K562 (cell line): Measurements from ENCODE around the gene MGAT4B. TPM values are rescaled to one million over a fixed set of nuclear protein-coding genes. Genes with fewer than 3 reads are reported as not detected.

Experiments used
- ATAC-seq: fragments of 200-7000 bp; cut with Tn5 transposase; 3 replicates; pipeline ENCODE4 v1.9.1; 2020; ENCODE audit warnings: moderate library complexity
- BruUV-seq: library from RNA; stranded (reverse); fragments of 400-500 nt; replicated peaks from 2 replicates; lab custom pipeline; 2021; lab: Mats Ljungman, UMichigan
- CTCF ChIA-PET: fragments of 300-600 bp; formaldehyde crosslinking; extraction: SDS; loops from one replicate; lab custom pipeline; 2021; ENCODE audit warnings: low intra/inter-chr PET ratio; lab: Yijun Ruan, JAX
- POLR2A ChIA-PET: fragments of 300-600, 350-650 bp; sonication (Branson Sonifier 250); formaldehyde crosslinking; extraction: SDS; loops from one replicate; lab custom pipeline; 2021; ENCODE audit warnings: antibody characterized with exemption, inconsistent platforms; lab: Yijun Ruan, JAX
- DNase-seq, 4 experiments: peaks; one replicate each; pipeline versions ENCODE4 v3.0.0 to v3.0.0-alpha.2; 2011 to 2018; ENCODE audit warnings: low spot score in 3 of 4, mixed read lengths in 3 of 4; ENCODE audit errors: extremely low read depth in 1 of 4
- FAIRE-seq: peaks from 2 replicates; lab custom pipeline; 2011; peaks lifted over from hg19 to GRCh38; lab: Jason Lieb, UNC
- H2AFZ ChIP-seq: 2 replicates; pipeline ENCODE4 v1.6.0; 2011; ENCODE audit warnings: low read depth, low read length, control low read depth, inconsistent platforms
- H3K27ac ChIP-seq: fragments of 200-600 bp; 3 replicates; pipeline ENCODE4 v1.8.0; 2011; ENCODE audit warnings: low read depth, mild to moderate bottlenecking, control low read depth, inconsistent platforms, low read length, moderate library complexity, mixed read lengths; ENCODE audit errors: extremely low read depth
- H3K27me3 ChIP-seq, 2 experiments: fragments of 300-600 bp in 1 of 2; 2 replicates in 1 of 2; 3 replicates in 1 of 2; pipeline versions ENCODE4 v1.6.0 to v1.8.0; 2011; ENCODE audit warnings: inconsistent platforms in 2 of 2, low read length in 2 of 2, mild to moderate bottlenecking in 1 of 2, mixed read lengths in 1 of 2, moderate library complexity in 1 of 2; ENCODE audit not compliant: control insufficient read depth in 2 of 2, insufficient read depth in 2 of 2
- H3K36me3 ChIP-seq: fragments of 300-600 bp; 3 replicates; pipeline ENCODE4 v1.8.0; 2011; ENCODE audit warnings: mild to moderate bottlenecking, low read length, inconsistent platforms; ENCODE audit not compliant: control insufficient read depth, insufficient read depth
- H3K4me1 ChIP-seq, 2 experiments: fragments of 200-600 bp in 1 of 2; replicated peaks in 1 of 2; 2 replicates in 1 of 2; 3 replicates in 1 of 2; pipeline versions ENCODE4 v1.5.1 to v1.8.0; 2011; ENCODE audit warnings: inconsistent platforms in 2 of 2, low read length in 2 of 2, mild to moderate bottlenecking in 1 of 2, mixed read lengths in 1 of 2, moderate library complexity in 1 of 2; ENCODE audit not compliant: control insufficient read depth in 2 of 2, insufficient read depth in 2 of 2
- H3K4me2 ChIP-seq: 2 replicates; pipeline ENCODE4 v1.6.1; 2011; ENCODE audit warnings: low read length, control low read depth, inconsistent platforms, mixed read lengths; ENCODE audit not compliant: insufficient read depth
- H3K4me3 ChIP-seq: fragments of 200-600 bp; sonication (generic), shearing (Covaris generic); 2 replicates; pipeline ENCODE4 v1.5.1; 2016; ENCODE audit warnings: control low read depth, inconsistent platforms
- H3K79me2 ChIP-seq: fragments of 200-600 bp; 3 replicates; pipeline ENCODE4 v1.8.0; 2011; ENCODE audit warnings: low read length, inconsistent platforms; ENCODE audit not compliant: control insufficient read depth, insufficient read depth
- H3K9ac ChIP-seq, 2 experiments: 2 replicates each; pipeline versions ENCODE4 v1.6.0 to v1.6.1; 2011; ENCODE audit warnings: low read depth in 2 of 2, low read length in 2 of 2, control low read depth in 1 of 2, inconsistent platforms in 1 of 2, mild to moderate bottlenecking in 1 of 2, mixed read lengths in 1 of 2; ENCODE audit not compliant: insufficient read depth in 1 of 2
- H3K9me1 ChIP-seq: one replicate; pipeline ENCODE4 v1.6.0; 2011; ENCODE audit warnings: inconsistent platforms, mild to moderate bottlenecking, low read length, moderate library complexity; ENCODE audit not compliant: control insufficient read depth, insufficient read depth
- H3K9me3 ChIP-seq: replicated peaks from 2 replicates; pipeline ENCODE4 v1.5.1; 2011; ENCODE audit warnings: low read depth, low read length, inconsistent platforms; ENCODE audit not compliant: control insufficient read depth, insufficient read depth
- H4K20me1 ChIP-seq: replicated peaks from 2 replicates; pipeline ENCODE4 v1.6.1; 2011; ENCODE audit warnings: low read length, inconsistent platforms, mixed read lengths; ENCODE audit not compliant: control insufficient read depth, insufficient read depth
- CEBPG ChIP-seq, 3 experiments: fragments of 200-800 bp in 1 of 3; sonication (Bioruptor generic) in 1 of 3; sonication (generic) in 1 of 3; formaldehyde crosslinking in 1 of 3; IDR thresholded peaks in 2 of 3; conservative IDR thresholded peaks in 1 of 3; 2 replicates each; pipeline versions ENCODE4 v1.6.1 to v1.8.0; 2016 to 2022; ENCODE audit warnings: missing compliant biosample characterization in 2 of 3, missing genetic modification characterization in 2 of 3, mild to moderate bottlenecking in 1 of 3, missing genetic modification reagents in 1 of 3
- PHB ChIP-seq: fragments of 250-450 bp; sonication (Bioruptor Pico); IDR thresholded peaks from 2 replicates; pipeline ENCODE4 v1.5.0; 2021
- POLR2G ChIP-seq: fragments of 200-400 bp; formaldehyde crosslinking; IDR thresholded peaks from 2 replicates; pipeline ENCODE4 v1.6.1; 2017; ENCODE audit warnings: low read depth, mild to moderate bottlenecking, antibody characterized with exemption, low read length, moderate library complexity
- RBM22 ChIP-seq: fragments of 200-400 bp; formaldehyde crosslinking; IDR thresholded peaks from 2 replicates; pipeline ENCODE4 v1.6.1; 2018; ENCODE audit warnings: low read length, low read depth; ENCODE audit not compliant: poor library complexity, severe bottlenecking
- ZFP1 ChIP-seq: fragments of 450-650 bp; formaldehyde crosslinking; IDR thresholded peaks from 2 replicates; pipeline ENCODE4 v1.4.0; 2020; ENCODE audit warnings: mild to moderate bottlenecking, mixed read lengths
- WGBS: fragments of 100-300 bp; shearing (Covaris generic); methylation state at CpG from one replicate; pipeline ENCODE4 v1.1.6; 2016; ENCODE audit warnings: low coverage, mixed read lengths; ENCODE audit not compliant: insufficient coverage; ENCODE audit errors: missing lambda C conversion rate; 5-methylcytosine and 5-hydroxymethylcytosine counted together
- in situ Hi-C: fragments of 300-500 bp; cut with MboI; formaldehyde crosslinking; loops from 4 replicates; pipeline ENCODE4 v1.15.0; 2018; ENCODE audit warnings: inconsistent platforms, mixed read lengths
- intact Hi-C: fragments of 100-400 bp; cut with micrococcal nuclease; formaldehyde crosslinking; loops from 2 replicates; pipeline ENCODE4 v1.14.2; 2022
- polyA plus RNA-seq, 8 experiments: library from polyadenylated mRNA; depleted of rRNA in 4 of 8; stranded (reverse) in 5 of 8; unstranded in 3 of 8; fragments of >200 nt; fragmentation: Nextera tagmentation in 2 of 8; fragmentation: Illumina TruSeq in 1 of 8; extraction: Ambion mirVana in 2 of 8; extraction: Trizol in 1 of 8; gene quantifications; 2 replicates each; pipeline versions ENCODE4 v1.2.1 to v1.2.3, GENCODE V29; 2011 to 2014; ENCODE audit warnings: inconsistent platforms in 1 of 8, missing spikeins in 1 of 8
- total RNA-seq, 7 experiments: library from RNA; depleted of rRNA in 6 of 7; stranded (reverse); fragments of >200 nt in 6 of 7; fragmentation: Illumina TruSeq in 2 of 7; extraction: Trizol in 2 of 7; gene quantifications; 2 replicates each; pipeline versions ENCODE4 v1.2.1 to v1.2.3, GENCODE V29; 2011 to 2021; ENCODE audit warnings: low replicate concordance in 1 of 7
- TF ChIP-seq, protein P1 (sequence below): fragments of 450-650 bp; IDR thresholded peaks from 2 replicates; pipeline ENCODE4 v1.6.1; 2016; ENCODE audit warnings: mild to moderate bottlenecking
- TF ChIP-seq, protein P2 (sequence below), 3 experiments: fragments of 200-800 bp in 1 of 3; fragments of 250-450 bp in 1 of 3; fragments of 450-650 bp in 1 of 3; sonication (Bioruptor Pico) in 1 of 3; sonication (Bioruptor generic) in 1 of 3; formaldehyde crosslinking in 1 of 3; IDR thresholded peaks; 2 replicates each; pipeline versions ENCODE4 v1.6.1 to v1.8.0; 2016 to 2022; ENCODE audit warnings: mild to moderate bottlenecking in 2 of 3, missing genetic modification characterization in 2 of 3, missing compliant biosample characterization in 1 of 3, moderate library complexity in 1 of 3
- TF ChIP-seq, protein P3 (sequence below): fragments of 250-450 bp; sonication (Bioruptor Pico); IDR thresholded peaks from 2 replicates; pipeline ENCODE4 v1.4.0; 2020; ENCODE audit warnings: borderline replicate concordance
- TF ChIP-seq, protein P4 (sequence below): sonication (generic); formaldehyde crosslinking; IDR thresholded peaks from 2 replicates; pipeline ENCODE4 v1.9.0; 2022; ENCODE audit warnings: mild to moderate bottlenecking, missing genetic modification reagents
- TF ChIP-seq, protein P5 (sequence below): fragments of 450-650 bp; formaldehyde crosslinking; IDR thresholded peaks from 2 replicates; pipeline ENCODE4 v1.4.0; 2022; ENCODE audit warnings: mild to moderate bottlenecking, moderate library complexity

MGAT4B gene
- total and polyA plus RNA-seq, 9 of the 15 experiments (the other 6 are each of a cell fraction or from before 2014, with no cell fraction given): 0.34 to 133 (median 75.4) TPM

DNA sequence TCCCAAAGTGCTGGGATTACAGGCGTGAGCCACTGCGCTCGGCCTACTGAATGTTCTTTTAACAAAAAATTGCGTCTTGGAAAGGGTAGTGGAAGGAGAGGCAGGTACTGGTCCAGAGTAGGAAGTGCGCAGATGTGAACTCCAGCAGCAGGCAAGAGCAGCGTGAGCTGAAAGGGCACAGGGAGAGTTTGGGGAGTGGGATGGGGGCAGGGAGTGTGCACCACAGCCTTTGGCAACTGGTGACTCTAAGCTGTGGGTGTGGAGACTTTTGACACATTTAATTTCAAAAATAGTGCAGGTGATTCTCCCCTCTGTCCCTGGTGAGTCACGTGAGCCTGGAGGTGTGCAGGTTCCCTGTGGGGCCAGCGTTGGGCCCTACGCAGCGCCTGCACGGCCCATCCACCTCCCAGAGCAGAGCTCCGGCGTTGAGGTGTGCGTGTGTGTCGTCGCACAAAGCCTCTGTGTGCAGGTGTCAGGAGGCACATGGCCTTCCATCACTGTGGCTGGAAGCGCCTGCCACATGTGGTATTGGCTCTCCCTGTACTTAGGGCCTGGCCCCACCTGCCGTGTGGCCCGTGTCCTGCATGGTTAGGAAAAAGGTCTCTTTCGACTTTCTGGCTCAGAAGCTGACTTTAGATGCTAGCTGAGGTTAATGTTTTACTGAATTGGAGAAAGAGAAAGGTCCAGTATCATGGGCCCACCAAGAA lies 25.5 kb upstream of the MGAT4B start:
- FAIRE-seq (no peak), DNase-seq (no peak), ATAC-seq (no peak; the same call in 2 of the 3 replicates)
- peaks cover 4% of the 10 kb centered on the region; the same call in 1 of the 2 replicates for H4K20me1 ChIP-seq
- no peak overlapping the region for H3K4me2 ChIP-seq
- peaks cover 6% of the 10 kb centered on the region for H3K9me1 ChIP-seq
- no peaks in the 10 kb centered on the region for H3K9me3 ChIP-seq
- H3K9ac ChIP-seq: peak overlapping the region in 1 of 2 experiments; percentile 48; a peak in 2 of 4 replicates
- in situ Hi-C loops (no loop called here), intact Hi-C loops (no loop called here)
- H3K79me2 ChIP-seq: no peaks in the 10 kb centered on the region; the same call in 1 of the 3 replicates
- POLR2A ChIA-PET: interaction anchor here (0.6 to 3.3 kb wide), 8 partner anchors 10 to 745 kb away, joined by 3 to 15 read pairs (median 4); partner anchors contain the start of gene SQSTM1
- H3K27ac ChIP-seq: no peak overlapping the region
- H2AFZ ChIP-seq: no peak overlapping the region
- H3K27me3 ChIP-seq: no peaks in the 10 kb centered on the region
- peaks cover 81% of the 10 kb centered on the region for H3K36me3 ChIP-seq
- 94% methylated on average over 18 of the region's 20 CpGs for WGBS
- no TSS peak for BruUV-seq
- H3K4me1 ChIP-seq: peaks cover 0 to 16% of the 10 kb centered on the region in 2 experiments; a peak in 3 of 5 replicates
- no peak overlapping the region for H3K4me3 ChIP-seq
- CTCF ChIA-PET: no interaction called here
- TF ChIP-seq ZFP1 (CRISPR knock-in tag): no peak
- TF ChIP-seq, protein P1, sequence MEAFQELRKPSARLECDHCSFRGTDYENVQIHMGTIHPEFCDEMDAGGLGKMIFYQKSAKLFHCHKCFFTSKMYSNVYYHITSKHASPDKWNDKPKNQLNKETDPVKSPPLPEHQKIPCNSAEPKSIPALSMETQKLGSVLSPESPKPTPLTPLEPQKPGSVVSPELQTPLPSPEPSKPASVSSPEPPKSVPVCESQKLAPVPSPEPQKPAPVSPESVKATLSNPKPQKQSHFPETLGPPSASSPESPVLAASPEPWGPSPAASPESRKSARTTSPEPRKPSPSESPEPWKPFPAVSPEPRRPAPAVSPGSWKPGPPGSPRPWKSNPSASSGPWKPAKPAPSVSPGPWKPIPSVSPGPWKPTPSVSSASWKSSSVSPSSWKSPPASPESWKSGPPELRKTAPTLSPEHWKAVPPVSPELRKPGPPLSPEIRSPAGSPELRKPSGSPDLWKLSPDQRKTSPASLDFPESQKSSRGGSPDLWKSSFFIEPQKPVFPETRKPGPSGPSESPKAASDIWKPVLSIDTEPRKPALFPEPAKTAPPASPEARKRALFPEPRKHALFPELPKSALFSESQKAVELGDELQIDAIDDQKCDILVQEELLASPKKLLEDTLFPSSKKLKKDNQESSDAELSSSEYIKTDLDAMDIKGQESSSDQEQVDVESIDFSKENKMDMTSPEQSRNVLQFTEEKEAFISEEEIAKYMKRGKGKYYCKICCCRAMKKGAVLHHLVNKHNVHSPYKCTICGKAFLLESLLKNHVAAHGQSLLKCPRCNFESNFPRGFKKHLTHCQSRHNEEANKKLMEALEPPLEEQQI: no peak
- TF ChIP-seq CEBPG (CRISPR knock-in tag; IDR thresholded peaks at IDR 0.05): no peak
- TF ChIP-seq CEBPG (tag; conservative IDR thresholded peaks at IDR 0.05 in 1 of 2, IDR thresholded peaks at IDR 0.05 in 1 of 2): no peak
- peak; percentile 72 for TF ChIP-seq POLR2G
- no peak for TF ChIP-seq PHB (CRISPR knock-in tag)
- TF ChIP-seq, protein P2, sequence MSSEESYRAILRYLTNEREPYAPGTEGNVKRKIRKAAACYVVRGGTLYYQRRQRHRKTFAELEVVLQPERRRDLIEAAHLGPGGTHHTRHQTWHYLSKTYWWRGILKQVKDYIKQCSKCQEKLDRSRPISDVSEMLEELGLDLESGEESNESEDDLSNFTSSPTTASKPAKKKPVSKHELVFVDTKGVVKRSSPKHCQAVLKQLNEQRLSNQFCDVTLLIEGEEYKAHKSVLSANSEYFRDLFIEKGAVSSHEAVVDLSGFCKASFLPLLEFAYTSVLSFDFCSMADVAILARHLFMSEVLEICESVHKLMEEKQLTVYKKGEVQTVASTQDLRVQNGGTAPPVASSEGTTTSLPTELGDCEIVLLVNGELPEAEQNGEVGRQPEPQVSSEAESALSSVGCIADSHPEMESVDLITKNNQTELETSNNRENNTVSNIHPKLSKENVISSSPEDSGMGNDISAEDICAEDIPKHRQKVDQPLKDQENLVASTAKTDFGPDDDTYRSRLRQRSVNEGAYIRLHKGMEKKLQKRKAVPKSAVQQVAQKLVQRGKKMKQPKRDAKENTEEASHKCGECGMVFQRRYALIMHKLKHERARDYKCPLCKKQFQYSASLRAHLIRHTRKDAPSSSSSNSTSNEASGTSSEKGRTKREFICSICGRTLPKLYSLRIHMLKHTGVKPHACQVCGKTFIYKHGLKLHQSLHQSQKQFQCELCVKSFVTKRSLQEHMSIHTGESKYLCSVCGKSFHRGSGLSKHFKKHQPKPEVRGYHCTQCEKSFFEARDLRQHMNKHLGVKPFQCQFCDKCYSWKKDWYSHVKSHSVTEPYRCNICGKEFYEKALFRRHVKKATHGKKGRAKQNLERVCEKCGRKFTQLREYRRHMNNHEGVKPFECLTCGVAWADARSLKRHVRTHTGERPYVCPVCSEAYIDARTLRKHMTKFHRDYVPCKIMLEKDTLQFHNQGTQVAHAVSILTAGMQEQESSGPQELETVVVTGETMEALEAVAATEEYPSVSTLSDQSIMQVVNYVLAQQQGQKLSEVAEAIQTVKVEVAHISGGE (CRISPR knock-in tag; IDR thresholded peaks at IDR 0.05): 0 out of 6 replicates have a peak, but pooled peaks of 1 of the 3 experiments have one; percentile 15
- TF ChIP-seq, protein P3, sequence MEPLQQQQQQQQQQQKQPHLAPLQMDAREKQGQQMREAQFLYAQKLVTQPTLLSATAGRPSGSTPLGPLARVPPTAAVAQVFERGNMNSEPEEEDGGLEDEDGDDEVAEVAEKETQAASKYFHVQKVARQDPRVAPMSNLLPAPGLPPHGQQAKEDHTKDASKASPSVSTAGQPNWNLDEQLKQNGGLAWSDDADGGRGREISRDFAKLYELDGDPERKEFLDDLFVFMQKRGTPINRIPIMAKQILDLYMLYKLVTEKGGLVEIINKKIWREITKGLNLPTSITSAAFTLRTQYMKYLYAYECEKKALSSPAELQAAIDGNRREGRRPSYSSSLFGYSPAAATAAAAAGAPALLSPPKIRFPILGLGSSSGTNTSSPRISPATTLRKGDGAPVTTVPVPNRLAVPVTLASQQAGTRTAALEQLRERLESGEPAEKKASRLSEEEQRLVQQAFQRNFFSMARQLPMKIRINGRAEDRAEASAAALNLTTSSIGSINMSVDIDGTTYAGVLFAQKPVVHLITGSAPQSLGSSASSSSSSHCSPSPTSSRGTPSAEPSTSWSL (CRISPR knock-in tag): no peak
- TF ChIP-seq, protein P4, sequence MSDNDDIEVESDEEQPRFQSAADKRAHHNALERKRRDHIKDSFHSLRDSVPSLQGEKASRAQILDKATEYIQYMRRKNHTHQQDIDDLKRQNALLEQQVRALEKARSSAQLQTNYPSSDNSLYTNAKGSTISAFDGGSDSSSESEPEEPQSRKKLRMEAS (CRISPR knock-in tag): peak; percentile 27; the same call in 1 of the 2 replicates
- TF ChIP-seq, protein P5, sequence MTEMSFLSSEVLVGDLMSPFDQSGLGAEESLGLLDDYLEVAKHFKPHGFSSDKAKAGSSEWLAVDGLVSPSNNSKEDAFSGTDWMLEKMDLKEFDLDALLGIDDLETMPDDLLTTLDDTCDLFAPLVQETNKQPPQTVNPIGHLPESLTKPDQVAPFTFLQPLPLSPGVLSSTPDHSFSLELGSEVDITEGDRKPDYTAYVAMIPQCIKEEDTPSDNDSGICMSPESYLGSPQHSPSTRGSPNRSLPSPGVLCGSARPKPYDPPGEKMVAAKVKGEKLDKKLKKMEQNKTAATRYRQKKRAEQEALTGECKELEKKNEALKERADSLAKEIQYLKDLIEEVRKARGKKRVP (CRISPR knock-in tag): no peak
- TF ChIP-seq RBM22: peak; percentile 54
